GM19043 (cell line): Measurements from ENCODE around the gene RPL27A.

Experiments
- ATAC-seq: cut with Tn5 transposase; IDR thresholded peaks from one replicate; pipeline ENCODE4 v1.9.1; 2021; ENCODE audit warnings: low read depth; ENCODE audit not compliant: unreplicated experiment

Gene RPL27A

DNA sequence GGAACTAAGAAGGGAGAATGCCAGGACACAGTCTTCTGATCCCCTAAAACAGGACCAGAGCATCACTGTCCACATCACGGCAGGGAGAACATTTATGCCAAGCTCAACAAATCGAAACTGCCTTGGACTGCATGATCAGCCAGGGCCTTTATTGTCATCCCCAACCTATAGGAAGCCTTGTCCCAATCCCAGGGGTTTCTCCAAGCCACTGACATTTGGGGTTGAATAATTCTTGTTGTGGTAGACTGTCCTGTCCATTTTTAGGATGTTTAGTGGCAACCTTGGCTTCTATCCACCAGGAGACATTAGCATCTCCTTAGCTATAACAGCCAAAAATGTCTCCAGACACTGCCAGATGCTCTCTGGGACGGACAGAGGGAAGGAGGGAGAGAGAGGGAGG is 37.1 kb downstream of the RPL27A start:
- ATAC-seq = no peak

DNA sequence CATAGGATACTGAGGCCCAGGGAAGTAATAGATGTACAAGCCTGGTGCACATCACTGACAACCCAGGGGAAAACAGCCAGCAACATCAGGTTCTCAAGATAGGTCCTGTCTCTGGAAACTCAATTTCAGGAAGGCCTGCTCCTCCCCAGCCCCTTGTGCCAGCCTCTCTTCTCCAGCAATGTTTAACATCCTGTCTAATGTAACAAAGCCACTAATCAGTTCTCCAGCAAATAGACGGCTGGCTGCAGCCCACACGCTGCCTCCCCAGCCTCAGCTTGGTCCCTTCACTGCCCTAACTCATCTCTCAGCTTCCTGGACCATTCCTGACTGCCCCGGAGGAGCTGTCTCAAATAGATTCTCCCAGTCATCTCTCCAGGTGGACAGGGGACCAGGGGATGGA is 37.8 kb downstream of the RPL27A start:
- ATAC-seq = no peak

DNA sequence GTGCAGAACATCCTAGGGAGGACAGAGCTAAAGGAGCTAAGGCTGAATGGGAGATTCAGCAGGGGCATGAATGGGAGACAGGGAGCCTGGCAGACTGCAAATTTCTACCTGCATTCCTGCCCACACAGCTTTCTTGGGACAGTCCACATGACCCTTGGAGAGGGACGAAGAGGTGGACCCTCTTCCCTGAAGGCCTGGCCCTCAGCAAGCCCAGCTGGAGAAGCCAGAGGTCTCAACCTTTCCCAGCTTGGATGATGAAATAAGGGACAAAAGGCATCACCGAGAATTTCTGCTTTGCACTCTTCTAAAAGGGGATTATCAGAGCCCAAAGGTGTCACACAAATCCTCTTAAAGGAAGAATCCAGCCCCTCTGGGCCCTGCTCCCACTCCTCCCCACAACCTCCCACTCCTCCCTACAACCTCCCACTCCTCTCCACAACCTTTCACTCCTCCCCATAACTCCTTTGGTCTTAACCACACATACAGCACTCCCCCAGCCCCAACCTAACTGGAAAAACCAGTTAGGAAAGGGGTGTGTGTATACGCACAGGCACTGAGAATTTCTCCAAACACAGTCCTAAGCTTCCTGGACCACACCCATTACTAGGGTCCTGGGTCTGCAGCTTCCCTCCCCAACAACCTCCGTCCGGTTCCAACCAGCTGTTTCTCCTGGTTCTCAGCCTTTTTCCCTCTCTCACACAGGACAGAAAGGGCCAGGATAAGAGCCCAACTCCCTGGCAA is 38.4 kb downstream of the RPL27A start:
- ATAC-seq = no peak

- ATAC-seq = no peak
Observed at GRCh38 chr11:8721609-8722500, 39.3 kb downstream of the RPL27A start.

DNA sequence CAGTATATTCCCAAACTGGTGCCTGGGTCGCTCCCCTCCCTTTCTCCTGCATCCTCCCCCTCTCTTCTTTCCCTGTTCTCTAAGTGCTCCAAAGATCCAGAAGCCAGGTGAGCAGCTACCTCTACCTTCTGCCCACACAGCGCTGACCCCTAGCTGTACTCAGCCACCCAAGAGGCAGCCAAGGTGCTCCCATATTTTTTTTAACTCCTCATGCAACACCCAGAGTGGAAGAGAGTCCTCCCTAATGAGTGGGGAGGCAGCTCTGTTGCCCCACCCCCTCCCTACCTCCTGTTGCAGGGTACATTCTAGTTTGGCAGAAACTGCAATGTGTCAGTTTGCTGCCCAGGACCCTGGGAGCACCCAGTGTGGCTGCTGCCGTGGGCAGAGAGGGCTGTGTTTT is 40.2 kb downstream of the RPL27A start:
- no peak for ATAC-seq

DNA sequence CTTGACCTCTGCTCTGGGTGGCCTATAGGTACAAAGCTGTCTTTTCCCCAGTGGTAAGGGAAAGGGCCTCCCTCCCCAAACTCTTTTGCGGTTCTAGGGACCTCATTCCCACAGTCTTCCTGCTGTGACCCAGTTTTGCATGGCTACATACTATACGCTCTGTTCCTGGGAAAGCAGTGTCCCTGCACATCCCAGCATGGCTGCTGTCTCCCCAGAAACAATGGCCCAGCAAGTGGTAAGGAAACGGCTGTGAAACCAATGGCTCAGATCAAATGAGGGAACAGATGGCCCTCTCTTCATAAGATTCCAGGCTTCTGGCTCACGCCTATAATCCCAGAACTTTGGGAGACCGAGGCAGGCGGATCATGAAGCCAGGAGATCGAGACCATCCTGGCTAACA is 41.1 kb downstream of the RPL27A start:
- ATAC-seq = no peak

GRCh38 chr11:8724682-8725081 is 42.1 kb downstream of the RPL27A start:
- ATAC-seq = no peak

DNA sequence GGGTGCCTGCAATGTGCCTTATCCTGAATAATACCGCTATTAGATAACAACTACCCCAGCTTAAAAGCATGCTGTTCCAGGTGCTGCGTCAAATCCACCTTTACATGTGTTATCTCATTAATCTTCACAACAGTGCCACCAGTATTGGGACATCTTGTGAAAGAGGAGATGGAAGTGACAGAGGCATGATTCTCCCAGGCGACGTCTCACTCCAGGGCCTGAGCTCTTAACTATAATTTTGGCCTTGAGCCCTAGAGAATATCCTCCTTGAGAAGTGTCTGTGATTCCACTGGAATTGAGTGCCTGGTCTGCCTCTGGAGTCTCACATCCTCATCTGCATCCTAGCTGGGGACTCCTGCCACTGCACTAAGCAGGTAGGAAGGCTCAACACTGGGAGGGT is 43.8 kb downstream of the RPL27A start:
- no peak for ATAC-seq

DNA sequence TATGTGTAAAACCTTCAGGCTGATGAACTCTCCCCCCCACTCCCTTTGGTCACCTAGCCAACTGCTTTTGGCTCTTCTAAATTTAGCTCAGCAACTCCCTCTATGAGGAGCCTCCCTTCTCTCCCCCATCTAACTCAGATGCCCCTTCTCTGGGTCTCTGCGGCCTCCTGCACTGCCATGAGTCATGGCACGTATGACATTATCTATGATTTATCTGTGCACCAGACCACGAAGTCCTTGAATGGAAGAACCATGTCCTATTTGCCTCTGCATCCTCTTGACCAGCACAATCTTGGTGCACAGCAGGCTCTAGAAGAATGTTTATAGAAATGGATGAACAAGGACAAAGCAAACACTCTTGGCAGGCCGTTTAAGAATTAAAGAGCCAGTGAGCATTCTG is 46.0 kb downstream of the RPL27A start:
- no peak for ATAC-seq

- ATAC-seq = no peak
Observed at GRCh38 chr11:8729067-8729466, 46.5 kb downstream of the RPL27A start.

DNA sequence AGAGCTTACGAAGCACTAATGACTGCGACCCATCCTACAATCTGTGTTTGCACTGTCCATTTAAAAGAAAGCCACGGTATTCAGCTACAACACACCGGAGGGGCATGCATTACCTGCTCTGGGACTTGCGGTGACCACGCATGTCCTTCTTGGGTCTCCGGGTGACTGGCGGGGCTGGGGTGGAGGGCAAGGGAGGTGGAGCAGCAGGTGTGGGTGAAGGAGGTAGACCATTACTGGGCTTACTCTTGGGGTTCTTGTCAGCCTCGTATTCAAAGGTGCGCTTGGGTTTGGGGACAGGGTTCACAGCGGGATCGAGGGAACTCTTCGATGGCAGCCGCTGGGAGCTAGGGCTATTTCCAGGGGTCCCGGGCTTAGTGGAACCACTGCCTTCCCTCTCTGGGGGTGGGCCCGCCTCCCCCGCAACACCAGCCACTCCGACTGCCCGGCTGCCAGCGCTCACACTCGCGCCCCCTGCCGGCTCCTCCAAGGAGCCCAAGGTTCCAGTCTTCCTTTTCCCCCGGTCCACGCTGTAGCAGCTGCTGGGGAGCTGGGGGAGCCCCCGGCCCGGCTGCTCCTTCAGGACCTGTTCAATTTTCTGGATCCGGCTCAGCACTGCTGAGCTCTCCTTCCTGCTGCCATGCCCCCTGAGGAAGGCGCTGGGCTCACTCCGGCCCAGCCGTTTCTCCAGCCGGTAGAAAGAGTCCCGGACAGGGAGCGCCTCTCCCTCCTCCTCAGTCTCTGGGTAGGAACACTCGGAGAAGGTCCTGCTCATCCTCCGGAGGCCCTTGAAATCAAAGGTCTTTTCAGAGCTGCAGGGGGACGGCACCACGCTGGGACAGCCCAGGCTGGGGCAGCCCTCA is 47.5 kb downstream of the RPL27A start:
- no peak for ATAC-seq

GRCh38 chr11:8730697-8731020 is 48.1 kb downstream of the RPL27A start:
- ATAC-seq = no peak

DNA sequence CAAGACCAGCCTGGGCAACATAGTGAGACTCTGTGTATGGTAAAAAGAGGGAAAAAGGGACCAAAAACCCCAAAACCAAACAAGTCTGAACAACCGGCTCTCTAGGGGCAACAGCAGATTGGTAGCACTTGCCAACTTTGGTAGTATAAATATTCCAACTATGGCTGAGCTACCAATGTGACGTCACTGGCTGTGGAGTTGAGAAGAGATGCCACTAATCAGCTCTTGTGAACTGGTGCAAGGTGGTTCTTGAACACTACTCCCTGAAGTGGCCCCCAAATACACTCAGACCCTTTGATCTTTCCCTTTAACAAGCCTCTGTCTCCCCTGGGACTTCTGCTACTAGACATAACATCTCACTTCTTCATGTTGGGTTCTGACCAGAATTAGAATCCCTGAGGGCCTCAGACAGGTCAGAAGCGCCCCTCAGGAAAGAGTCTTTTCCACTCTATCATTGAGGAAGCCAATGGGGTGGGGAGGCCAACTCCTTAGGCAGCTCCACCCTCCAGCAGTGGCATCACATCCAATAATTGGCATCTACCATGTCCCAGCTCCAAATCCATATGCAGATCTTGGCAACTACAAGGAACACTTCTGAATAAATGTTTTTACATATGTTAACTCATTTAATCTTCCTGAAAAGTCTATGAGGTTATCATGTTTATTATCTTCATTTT is 49.2 kb downstream of the RPL27A start:
- no peak for ATAC-seq

DNA sequence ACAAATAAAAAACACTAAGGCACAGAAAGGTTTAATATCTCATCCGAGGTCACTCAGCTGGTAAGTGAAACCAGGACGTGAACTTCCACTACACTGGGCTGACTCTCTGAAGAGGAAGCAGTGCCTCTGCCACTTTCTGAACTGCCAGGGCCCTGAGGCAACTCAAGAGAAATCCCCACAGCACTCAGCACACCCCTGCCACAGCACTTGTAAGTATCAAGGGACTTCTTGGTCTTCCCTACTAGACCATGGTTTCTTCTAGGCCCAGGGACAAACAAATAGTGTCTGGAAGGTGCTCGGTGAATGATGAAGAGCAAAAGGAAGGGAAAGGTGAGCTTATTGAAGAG is 49.7 kb downstream of the RPL27A start:
- ATAC-seq = peak; percentile 69

DNA sequence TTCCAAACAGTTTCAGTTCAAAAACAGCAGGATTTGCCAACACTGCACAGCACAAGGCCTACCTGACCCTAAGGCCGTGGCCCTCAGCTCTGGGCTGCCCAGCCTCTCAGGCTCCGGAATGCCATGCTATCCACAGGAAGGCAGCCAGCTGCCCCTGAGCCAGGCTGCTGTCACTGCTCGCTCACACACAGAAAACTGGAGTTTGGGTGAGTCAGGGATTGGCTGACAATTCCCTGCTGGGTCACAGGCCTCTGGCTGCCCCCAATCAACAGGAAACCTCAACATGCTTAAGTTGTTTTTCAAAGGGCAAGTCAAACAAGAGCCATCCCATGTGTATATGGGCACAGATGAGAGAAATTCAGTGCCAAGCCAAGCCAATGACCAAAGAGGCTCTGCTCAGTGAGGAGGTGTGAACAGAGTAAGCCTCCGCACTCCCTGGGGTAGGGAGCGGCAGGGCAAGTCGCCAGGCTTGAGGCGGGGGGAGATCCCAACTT is 50.2 kb downstream of the RPL27A start:
- ATAC-seq = no peak

DNA sequence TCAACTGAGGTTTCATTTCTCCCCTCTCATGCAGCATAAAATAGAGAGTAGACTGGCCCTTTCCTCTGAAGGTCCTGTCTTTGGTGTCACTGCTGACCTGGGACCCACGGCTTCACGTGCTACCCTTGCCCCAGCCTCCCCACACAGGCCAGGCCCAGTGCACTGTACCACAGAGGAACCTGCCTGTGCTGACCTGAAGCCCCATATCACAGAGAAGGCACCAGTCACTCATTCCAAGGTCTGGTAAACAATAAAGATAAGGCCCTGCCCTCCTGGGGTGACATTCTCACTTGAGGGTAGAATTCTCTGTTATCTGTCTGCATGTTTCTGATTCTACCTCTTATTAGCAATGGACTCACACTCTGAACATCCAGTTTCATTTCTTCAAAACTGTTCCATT is 51.3 kb downstream of the RPL27A start:
- no peak for ATAC-seq

- ATAC-seq = no peak
Observed at GRCh38 chr11:8735094-8735493, 52.5 kb downstream of the RPL27A start.

DNA sequence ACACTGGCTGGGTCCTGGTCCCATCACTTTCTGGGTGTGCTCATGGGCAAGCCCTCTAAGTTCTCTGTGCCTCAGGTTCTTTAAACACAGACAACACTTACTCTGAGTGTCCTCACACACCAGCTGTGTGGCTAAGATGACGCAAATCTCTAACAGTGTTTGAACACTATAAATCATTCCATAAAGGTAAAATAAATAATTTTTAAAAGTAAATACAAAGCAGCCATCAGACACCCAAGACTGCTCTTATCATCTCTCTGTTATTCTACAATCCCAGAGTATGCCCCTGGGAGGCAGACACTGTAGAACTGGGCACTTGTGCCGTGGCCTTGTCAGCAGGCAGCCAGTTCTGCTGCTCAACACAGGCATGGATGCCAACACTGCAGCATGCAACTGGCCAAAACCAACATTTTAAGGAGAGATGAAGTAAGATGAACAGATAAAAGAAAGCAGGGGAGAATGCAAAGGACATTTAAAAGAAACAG is 56.8 kb downstream of the RPL27A start:
- ATAC-seq = no peak
